HG03460 (cell line): ENCODE results near the gene SGF29.
"Not testable (repeated sequence)": the region's sequence is repeated elsewhere in the genome, so short reads cannot be mapped to it uniquely, and the experiment has no call there.

Experiments used
- ATAC-seq: cut with Tn5 transposase; IDR thresholded peaks from one replicate; pipeline ENCODE4 v1.9.1; 2021; ENCODE audit not compliant: unreplicated experiment

The SGF29 gene

GRCh38 chr16:28609631-28610594 is 56.2 kb downstream of the SGF29 start, which contains the start of gene SULT1A1:
TSS of gene SULT1A1 (minus strand) at chr16:28610044. CDS start at chr16:28608855, 1,189 bp downstream.
- no peak for ATAC-seq

DNA sequence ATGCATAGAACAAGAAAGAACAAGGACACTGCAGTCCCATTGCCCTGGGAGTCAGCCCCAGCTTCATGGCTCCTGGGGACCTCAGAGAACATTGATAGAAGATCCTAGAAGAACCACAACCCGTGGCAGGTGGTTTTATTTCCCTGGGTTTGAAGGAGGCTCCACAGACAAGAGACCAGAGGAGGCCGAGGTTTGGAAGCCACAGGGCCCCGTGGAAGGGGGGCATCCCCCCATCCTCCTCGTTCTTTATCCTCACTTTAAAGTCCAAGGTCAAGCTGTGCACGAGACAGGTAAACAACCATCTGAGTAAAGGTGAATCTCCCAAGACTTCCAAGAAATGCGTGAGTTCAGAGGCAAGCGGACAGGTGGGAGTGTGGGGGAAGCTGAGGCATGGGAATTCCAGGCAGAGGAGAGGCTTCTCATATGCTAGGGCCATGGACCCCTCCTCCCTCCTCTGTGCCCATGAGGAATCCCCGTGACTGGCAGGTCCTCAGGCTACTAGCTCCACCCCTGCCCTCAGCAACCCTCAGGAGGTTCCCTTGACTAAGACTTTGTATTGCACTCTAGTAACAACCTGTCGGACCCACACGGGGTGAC is 57.0 kb downstream of the SGF29 start:
- no peak for ATAC-seq

DNA sequence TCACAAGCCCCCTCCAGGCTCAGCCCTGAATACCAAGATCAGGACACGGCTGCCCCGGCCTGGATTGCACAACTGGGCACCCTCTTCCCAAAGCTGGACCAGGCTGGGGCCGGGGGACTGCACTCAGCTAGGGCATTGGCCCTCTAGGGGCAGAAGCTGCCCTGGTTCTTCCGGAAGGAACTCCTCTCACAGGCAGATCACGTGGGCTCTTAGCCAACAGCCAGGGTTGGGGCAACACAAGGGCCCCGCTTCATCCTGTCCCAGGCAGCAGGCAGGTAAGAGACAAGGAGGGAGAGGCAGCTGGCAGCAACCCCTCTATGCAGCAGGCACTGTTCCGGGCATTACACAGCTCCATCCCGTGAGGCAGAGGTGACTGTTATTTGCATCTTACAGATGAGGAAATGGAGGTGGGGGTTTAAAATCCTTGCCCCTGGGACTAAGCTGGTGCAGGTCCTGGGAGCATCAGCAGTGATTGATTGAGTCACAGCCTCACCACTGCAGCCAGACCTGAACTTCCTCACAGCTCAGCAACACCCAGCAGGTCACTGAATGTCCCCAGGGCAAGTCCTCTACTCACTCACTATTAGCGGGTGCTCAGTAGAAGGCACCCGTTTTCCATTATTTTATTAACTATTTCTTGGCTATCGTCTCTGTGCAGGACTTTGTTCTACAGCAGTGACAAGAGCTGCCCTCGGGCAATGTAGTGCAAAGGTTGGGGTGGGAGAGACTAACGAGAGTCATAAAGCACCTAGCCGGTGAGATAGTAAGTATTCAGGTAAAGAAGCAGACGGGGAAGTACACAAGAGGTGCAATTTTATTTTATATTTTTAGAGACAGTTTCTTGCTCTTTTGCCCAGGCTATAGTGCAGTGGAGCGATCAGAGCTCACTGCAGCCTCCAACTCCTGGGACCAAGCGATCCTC is 58.9 kb downstream of the SGF29 start:
- ATAC-seq = peak; percentile 64

DNA sequence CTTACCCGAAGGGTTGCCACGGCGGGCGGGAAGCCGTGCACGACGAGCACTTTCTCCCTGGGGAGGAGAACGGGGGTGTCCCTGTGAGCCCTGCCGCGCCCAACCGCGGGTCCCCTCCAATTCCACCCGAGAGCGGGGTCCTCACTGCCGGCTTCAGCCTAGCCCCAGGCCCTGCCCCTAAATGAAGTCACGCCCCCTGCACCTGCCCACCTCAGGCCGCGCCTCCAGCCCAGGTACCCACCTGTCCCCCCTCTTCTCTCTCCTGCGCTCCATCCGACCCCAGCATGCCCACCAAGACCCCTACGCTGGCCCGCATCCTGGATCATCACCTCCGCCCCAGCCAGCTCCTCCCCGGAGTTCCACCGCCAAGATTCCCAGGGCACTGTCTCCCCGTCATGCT is 60.2 kb downstream of the SGF29 start:
- ATAC-seq = not testable (repeated sequence)

DNA sequence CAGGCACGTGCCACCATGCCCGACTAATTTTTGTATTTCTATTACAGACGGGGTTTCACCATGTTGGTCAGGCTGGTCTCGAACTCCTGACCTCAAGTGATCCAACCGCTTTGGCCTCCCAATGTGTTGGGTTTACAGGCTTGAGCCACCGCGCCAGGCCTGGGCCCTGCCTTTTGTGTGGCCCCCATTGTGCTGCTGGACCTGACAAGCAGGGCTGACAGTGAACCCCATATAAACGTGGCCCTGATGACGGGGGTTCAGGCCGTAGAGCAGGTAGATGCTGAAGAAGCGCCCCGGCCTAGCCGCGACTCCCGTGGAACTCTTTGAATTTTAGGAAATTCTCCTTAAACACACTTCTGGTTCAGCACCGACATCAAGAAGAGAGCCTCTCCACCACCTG is 60.8 kb downstream of the SGF29 start:
- not testable (repeated sequence) for ATAC-seq

DNA sequence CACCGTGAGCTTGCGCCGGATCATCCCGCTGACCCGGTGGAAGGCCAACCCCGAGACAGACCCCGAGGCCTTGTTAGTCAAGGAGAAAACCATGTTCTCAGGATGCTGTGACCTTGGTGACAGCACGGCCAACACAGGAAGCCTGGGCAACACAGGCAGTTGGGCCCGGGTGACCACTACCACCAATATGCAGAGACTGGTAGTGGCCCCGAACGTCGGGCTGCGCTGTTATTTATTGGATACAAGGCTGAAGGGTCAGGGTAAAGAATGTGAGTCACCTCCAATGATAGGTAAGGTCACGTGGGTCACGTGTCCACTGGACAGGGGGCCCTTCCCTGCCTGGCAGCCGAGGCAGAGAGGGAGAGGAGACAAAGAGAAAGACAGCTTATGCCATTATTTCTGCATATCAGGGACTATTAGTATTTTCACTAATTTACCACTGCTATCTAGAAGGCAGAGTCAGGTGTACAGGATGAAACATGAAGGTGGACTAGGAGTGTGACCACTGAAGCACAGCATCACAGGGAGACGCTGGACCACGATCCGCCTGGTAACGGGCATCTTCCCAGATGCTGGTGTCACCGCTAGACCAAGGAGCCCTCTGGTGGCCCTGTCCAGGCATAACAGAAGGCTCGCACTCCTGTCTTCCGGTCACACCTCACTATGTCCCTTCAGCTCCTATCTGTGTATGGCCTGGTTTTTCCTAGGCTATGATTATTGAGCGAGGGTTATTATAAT is 61.9 kb downstream of the SGF29 start:
- ATAC-seq = not testable (repeated sequence)

- ATAC-seq = not testable (repeated sequence)
Observed at GRCh38 chr16:28616224-28616577, 62.5 kb downstream of the SGF29 start.

DNA sequence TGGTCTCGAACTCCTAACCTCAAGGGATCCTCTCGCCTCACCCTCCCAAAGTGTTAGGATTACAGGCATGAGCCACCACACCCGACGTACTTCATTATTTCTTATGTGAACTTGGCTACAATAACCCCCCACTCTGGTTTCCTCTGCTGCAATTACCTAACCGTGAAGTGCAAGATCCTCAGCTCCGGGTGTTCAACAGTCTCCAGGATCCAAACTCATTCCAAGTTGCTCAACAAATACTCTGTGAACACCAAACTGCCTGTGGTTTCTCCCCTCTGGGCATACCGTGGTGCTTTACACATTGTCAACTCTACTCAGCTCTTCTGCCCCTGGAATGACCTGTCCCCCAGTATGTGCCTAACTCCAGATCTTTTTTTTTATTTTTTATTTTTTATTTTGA is 62.9 kb downstream of the SGF29 start:
- ATAC-seq = no peak

DNA sequence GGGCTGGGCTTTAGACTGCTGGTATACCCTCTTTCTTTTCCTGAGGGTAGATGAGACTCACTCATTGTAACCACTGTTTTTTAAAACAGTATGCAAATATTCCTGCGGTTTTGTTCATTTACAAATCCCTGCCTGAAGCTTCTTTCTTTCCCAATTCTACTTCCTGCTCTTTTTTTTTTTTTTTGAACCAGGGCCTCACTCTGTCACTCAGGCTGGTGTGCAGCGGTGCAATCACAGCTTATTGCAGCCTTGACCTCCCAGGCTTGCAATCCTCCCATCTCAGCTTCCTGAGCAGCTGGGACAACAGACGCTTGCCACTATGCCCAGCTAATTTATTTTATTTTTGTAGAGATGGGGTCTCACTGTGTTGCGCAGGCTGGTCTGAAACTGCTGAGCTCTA is 64.2 kb downstream of the SGF29 start:
- no peak for ATAC-seq

DNA sequence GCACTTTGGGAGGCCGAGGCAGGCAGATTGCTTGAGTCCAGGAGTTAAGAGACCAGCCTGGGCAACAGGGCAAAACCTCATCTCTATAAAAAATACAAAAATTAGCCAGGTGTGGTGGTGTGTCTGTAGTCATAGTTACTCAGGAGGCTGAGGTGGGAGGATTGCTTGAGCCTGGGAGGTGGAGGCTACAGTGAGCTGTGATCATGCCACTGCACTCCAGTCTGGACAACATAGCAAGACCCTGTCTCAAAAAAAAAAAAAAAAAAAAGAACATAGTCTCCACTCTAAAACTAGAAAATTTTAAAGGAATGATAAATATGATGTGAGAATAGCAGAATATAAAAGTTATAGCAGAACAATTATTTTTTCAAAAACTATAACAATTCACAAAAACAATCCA is 66.6 kb downstream of the SGF29 start:
- ATAC-seq = not testable (repeated sequence)

- ATAC-seq = no peak
Observed at GRCh38 chr16:28621481-28622155, 67.9 kb downstream of the SGF29 start.

DNA sequence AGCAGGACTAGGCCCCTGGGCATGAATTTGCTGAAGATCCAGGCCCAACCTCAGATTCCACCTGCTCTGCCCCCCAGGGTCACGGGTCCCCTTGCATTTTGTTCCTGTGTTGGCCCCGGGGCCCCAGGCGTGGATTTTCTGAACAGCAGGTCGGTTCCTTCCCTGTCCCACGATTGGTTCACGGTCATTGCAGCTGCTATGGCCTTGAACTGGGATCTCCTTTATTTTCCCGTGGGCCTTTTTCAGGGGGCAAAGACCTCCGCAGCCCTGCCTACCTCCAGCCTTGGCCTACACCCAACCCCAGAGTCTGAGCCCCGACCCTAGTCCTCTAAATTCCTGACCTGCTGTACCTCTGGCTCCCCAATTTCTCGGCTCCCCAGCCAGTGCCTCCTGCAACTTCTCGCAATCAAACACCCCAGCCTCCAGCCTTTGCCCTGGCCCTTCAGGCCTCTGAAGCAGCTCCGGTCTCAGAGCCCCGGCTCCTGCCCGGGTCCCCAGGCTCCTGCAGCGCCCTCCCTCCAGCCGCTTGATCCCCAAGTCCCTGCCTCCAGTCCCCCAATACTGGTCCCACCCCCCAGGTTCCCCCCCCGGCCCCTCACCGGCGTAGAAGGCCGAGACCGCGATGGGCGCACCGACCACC is 68.9 kb downstream of the SGF29 start:
- ATAC-seq = not testable (repeated sequence)

- ATAC-seq = no peak
Observed at GRCh38 chr16:28623172-28623711, 69.5 kb downstream of the SGF29 start.

DNA sequence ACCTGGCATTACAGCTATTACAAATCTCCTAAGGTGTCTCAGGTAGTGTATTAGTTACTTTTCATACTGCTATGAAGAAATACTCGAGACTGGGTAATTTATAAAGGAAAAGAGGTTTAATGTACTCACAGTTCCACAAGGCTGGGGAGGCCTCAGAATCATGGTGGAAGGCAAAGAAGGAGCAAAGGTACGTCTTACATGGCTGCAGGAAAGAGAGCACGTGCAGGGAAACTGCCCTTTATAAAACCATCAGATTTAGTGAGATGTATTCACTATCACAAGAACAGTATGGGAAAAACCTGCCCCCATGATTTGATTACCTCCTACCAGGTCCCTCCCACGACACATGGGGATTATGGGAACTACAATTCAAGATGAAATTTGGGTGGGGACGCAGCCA is 77.2 kb downstream of the SGF29 start:
- not testable (repeated sequence) for ATAC-seq

GRCh38 chr16:28636093-28636823 is 82.5 kb downstream of the SGF29 start:
- not testable (repeated sequence) for ATAC-seq

DNA sequence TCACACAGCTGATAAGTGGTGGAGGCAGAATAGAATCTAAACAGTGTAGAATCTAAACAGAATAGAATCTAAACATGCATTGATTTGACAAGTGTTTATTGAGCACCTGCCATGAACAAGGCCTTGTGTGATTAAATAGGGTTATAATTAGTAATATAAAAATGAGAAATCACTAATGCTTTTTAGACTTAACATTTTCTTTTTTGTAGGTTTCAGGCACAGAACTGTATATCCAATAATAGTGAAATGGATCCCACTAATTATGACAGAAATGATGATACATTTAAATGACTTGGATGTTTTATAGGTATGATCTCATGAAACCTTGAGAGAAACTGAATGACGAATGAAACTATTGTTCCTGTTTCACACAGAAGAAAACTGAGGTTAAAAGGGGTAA is 84.0 kb downstream of the SGF29 start, which contains the start of gene NPIPB8:
TSS of gene NPIPB8 (plus strand) at position 301 of the 400 bp plus-strand sequence. CDS start 296 bp downstream, outside the sequence.
- ATAC-seq = not testable (repeated sequence)

DNA sequence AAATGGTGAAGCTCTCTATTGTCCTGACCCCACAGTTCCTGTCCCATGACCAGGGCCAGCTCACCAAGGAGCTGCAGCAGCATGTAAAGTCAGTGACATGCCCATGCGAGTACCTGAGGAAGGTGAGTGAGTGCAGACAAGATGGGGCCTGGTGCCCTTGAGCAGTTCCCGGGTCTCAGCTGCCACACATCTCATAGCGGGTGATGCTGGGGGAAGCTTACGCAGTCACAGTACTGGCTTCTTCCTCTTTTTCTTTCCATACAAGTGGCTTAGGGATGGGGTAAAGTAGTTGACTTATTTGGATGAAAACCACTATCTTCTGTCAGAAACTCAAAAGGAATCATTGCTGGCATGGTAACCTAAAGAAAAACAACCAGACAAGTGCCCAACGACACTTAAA is 84.6 kb downstream of the SGF29 start:
- not testable (repeated sequence) for ATAC-seq

- not testable (repeated sequence) for ATAC-seq
Observed at GRCh38 chr16:28639959-28640358, 86.2 kb downstream of the SGF29 start.
